Subcutaneous abdominal adipose tissue (tissue), 5 donors: Measurements from ENCODE around the gene TELO2.

Source experiments
- H3K27ac ChIP-seq: one replicate; pipeline ENCODE4 v1.7.0; 2013; ENCODE audit warnings: low read depth, mild to moderate bottlenecking, inconsistent platforms, low read length, moderate library complexity
- H3K27me3 ChIP-seq, 5 donors: one replicate each; pipeline ENCODE4 v1.7.0; 2013; ENCODE audit warnings: low read length in 5 of 5, inconsistent platforms in 1 of 5; ENCODE audit not compliant: control insufficient read depth in 5 of 5, insufficient read depth in 4 of 5
- H3K36me3 ChIP-seq, 5 donors: one replicate each; pipeline ENCODE4 v1.7.0; 2013; ENCODE audit warnings: low read length in 5 of 5; ENCODE audit not compliant: control insufficient read depth in 5 of 5, insufficient read depth in 5 of 5
- H3K4me1 ChIP-seq, 5 donors: one replicate each; pipeline ENCODE4 v1.7.0; 2013; ENCODE audit warnings: low read length in 5 of 5, mild to moderate bottlenecking in 3 of 5, moderate library complexity in 1 of 5; ENCODE audit not compliant: control insufficient read depth in 5 of 5, insufficient read depth in 5 of 5
- H3K4me3 ChIP-seq, 5 donors: one replicate each; pipeline ENCODE4 v1.7.0; 2013; ENCODE audit warnings: low read length in 5 of 5, low read depth in 1 of 5
- H3K9ac ChIP-seq, 5 donors: one replicate each; pipeline ENCODE4 v1.7.0; 2013; ENCODE audit warnings: low read length in 5 of 5, mild to moderate bottlenecking in 4 of 5, moderate library complexity in 3 of 5
- H3K9me3 ChIP-seq, 5 donors: one replicate each; pipeline ENCODE4 v1.7.0; 2013; ENCODE audit warnings: low read length in 5 of 5; ENCODE audit not compliant: control insufficient read depth in 5 of 5
- donor health status: healthy.
- donor health status: healthy.
- donor health status: healthy.
- donor health status: healthy.
- donor health status: healthy.

The TELO2 gene

GRCh38 chr16:1457489-1458245 lies 35.5 kb upstream of the TELO2 start:
- peaks cover 0 to 85% (median 75%) of the 10 kb centered on the region in 5 donors for H3K36me3 ChIP-seq
- H3K27me3 ChIP-seq, result no peaks in the 10 kb centered on the region
- no peak overlapping the region for H3K9ac ChIP-seq

GRCh38 chr16:1458336-1458976 lies 34.7 kb upstream of the TELO2 start:
- H3K9me3 ChIP-seq, result no peaks in the 10 kb centered on the region
- H3K27me3 ChIP-seq, result no peaks in the 10 kb centered on the region
- H3K36me3 ChIP-seq, result peaks cover 0 to 86% (median 74%) of the 10 kb centered on the region in 5 donors
- H3K4me1 ChIP-seq, result no peaks in the 10 kb centered on the region
- H3K4me3 ChIP-seq, result no peak overlapping the region
- H3K27ac ChIP-seq, result no peak overlapping the region
- no peak overlapping the region for H3K9ac ChIP-seq

More at GRCh38 chr16:1457489-1458245, 35.5 kb upstream of the TELO2 start:
- no peak overlapping the region for H3K27ac ChIP-seq
- no peaks in the 10 kb centered on the region for H3K4me1 ChIP-seq
- H3K9me3 ChIP-seq, result no peaks in the 10 kb centered on the region
- no peak overlapping the region for H3K4me3 ChIP-seq

- H3K27ac ChIP-seq, result no peak overlapping the region
- peaks cover 0 to 84% (median 71%) of the 10 kb centered on the region in 5 donors for H3K36me3 ChIP-seq
- no peaks in the 10 kb centered on the region for H3K27me3 ChIP-seq
- H3K9me3 ChIP-seq, result no peaks in the 10 kb centered on the region
- no peaks in the 10 kb centered on the region for H3K4me1 ChIP-seq
- H3K9ac ChIP-seq, result no peak overlapping the region
- no peak overlapping the region for H3K4me3 ChIP-seq
Measured at GRCh38 chr16:1458977-1459341, 34.2 kb upstream of the TELO2 start.

- no peaks in the 10 kb centered on the region for H3K27me3 ChIP-seq
- no peaks in the 10 kb centered on the region for H3K4me1 ChIP-seq
- H3K9ac ChIP-seq, result no peak overlapping the region
- no peak overlapping the region for H3K27ac ChIP-seq
- no peak overlapping the region for H3K4me3 ChIP-seq
- peaks cover 0 to 84% (median 67%) of the 10 kb centered on the region in 5 donors for H3K36me3 ChIP-seq
- no peaks in the 10 kb centered on the region for H3K9me3 ChIP-seq
Measured at GRCh38 chr16:1459967-1460366, 33.2 kb upstream of the TELO2 start.

GRCh38 chr16:1460602-1461138 lies 32.5 kb upstream of the TELO2 start:
- H3K4me3 ChIP-seq, result no peak overlapping the region
- peaks cover 0 to 81% (median 60%) of the 10 kb centered on the region in 5 donors for H3K36me3 ChIP-seq
- H3K9me3 ChIP-seq, result no peaks in the 10 kb centered on the region
- no peak overlapping the region for H3K27ac ChIP-seq
- H3K4me1 ChIP-seq, result no peaks in the 10 kb centered on the region
- H3K9ac ChIP-seq, result no peak overlapping the region
- H3K27me3 ChIP-seq, result no peaks in the 10 kb centered on the region

- Histone ChIP-seq H3K36me3 (peaks cover 0 to 77% (median 56%) of the 10 kb centered on the region in 5 donors), H3K27me3 (no peaks in the 10 kb centered on the region), H3K9ac (no peak overlapping the region), H3K4me3 (no peak overlapping the region), H3K9me3 (no peaks in the 10 kb centered on the region), H3K4me1 (no peaks in the 10 kb centered on the region), H3K27ac (no peak overlapping the region)
Measured at GRCh38 chr16:1461146-1461545, 32.0 kb upstream of the TELO2 start.

GRCh38 chr16:1464196-1464893 lies 28.8 kb upstream of the TELO2 start:
- Histone ChIP-seq H3K27me3 (no peaks in the 10 kb centered on the region), H3K4me3 (no peak overlapping the region), H3K9ac (no peak overlapping the region), H3K4me1 (peaks cover 0 to 14% (median 6%) of the 10 kb centered on the region in 5 donors), H3K9me3 (no peaks in the 10 kb centered on the region), H3K27ac (no peak overlapping the region), H3K36me3 (peaks cover 0 to 48% (median 32%) of the 10 kb centered on the region in 5 donors)

GRCh38 chr16:1464894-1465566 lies 28.1 kb upstream of the TELO2 start:
- Histone ChIP-seq H3K9ac (no peak overlapping the region), H3K27me3 (no peaks in the 10 kb centered on the region), H3K9me3 (no peaks in the 10 kb centered on the region), H3K4me1 (peaks cover 0 to 21% (median 11%) of the 10 kb centered on the region in 5 donors), H3K27ac (no peak overlapping the region), H3K36me3 (peaks cover 0 to 44% (median 29%) of the 10 kb centered on the region in 5 donors), H3K4me3 (no peak overlapping the region)

GRCh38 chr16:1465567-1465915 lies 27.6 kb upstream of the TELO2 start:
- H3K27me3 ChIP-seq, result no peaks in the 10 kb centered on the region
- H3K9ac ChIP-seq, result no peak overlapping the region
- peaks cover 0 to 39% (median 25%) of the 10 kb centered on the region in 5 donors for H3K36me3 ChIP-seq
- H3K9me3 ChIP-seq, result no peaks in the 10 kb centered on the region
- no peak overlapping the region for H3K4me3 ChIP-seq
- peaks cover 0 to 26% (median 16%) of the 10 kb centered on the region in 5 donors for H3K4me1 ChIP-seq
- no peak overlapping the region for H3K27ac ChIP-seq
